CD4-positive, alpha-beta T cell treated with Interleukin-17A for 4 hours (primary cell): ENCODE data around the gene ANKMY2.
"Not testable (repeated sequence)": the region's sequence is repeated elsewhere in the genome, so short reads cannot be mapped to it uniquely, and the experiment has no call there.

Experiments used
- DNase-seq: peaks from one replicate; pipeline ENCODE4 v3.0.0-alpha.2; 2020; ENCODE audit warnings: mixed read lengths

Gene ANKMY2

GRCh38 chr7:16616542-16616941 is 29.0 kb downstream of the ANKMY2 start:
- no peak for DNase-seq

- no peak for DNase-seq
Measured at GRCh38 chr7:16616122-16616521, 29.4 kb downstream of the ANKMY2 start.

- no peak for DNase-seq
Measured at GRCh38 chr7:16615228-16615627, 30.3 kb downstream of the ANKMY2 start.

- DNase-seq: no peak
Measured at GRCh38 chr7:16611711-16612110, 33.8 kb downstream of the ANKMY2 start.

- DNase-seq: no peak
Measured at GRCh38 chr7:16609842-16610450, 35.6 kb downstream of the ANKMY2 start.

GRCh38 chr7:16606704-16607103 is 38.9 kb downstream of the ANKMY2 start:
- DNase-seq: no peak

- DNase-seq: no peak
Measured at GRCh38 chr7:16604054-16604453, 41.5 kb downstream of the ANKMY2 start.

GRCh38 chr7:16603633-16604032 is 41.9 kb downstream of the ANKMY2 start:
- no peak for DNase-seq

- no peak for DNase-seq
Measured at GRCh38 chr7:16599860-16600259, 45.7 kb downstream of the ANKMY2 start.

GRCh38 chr7:16598015-16598414 is 47.5 kb downstream of the ANKMY2 start:
- no peak for DNase-seq

- not testable (repeated sequence) for DNase-seq
Measured at GRCh38 chr7:16595596-16595995, 50.0 kb downstream of the ANKMY2 start.

- no peak for DNase-seq
Measured at GRCh38 chr7:16594676-16595075, 50.9 kb downstream of the ANKMY2 start.

- DNase-seq: no peak
Measured at GRCh38 chr7:16594061-16594460, 51.5 kb downstream of the ANKMY2 start.

- DNase-seq: no peak
Measured at GRCh38 chr7:16592395-16592794, 53.2 kb downstream of the ANKMY2 start.

- no peak for DNase-seq
Measured at GRCh38 chr7:16590424-16590823, 55.1 kb downstream of the ANKMY2 start.

GRCh38 chr7:16589881-16590280 is 55.7 kb downstream of the ANKMY2 start:
- DNase-seq: no peak

- no peak for DNase-seq
Measured at GRCh38 chr7:16587790-16588189, 57.8 kb downstream of the ANKMY2 start.

GRCh38 chr7:16587129-16587528 is 58.4 kb downstream of the ANKMY2 start:
- DNase-seq: no peak

- DNase-seq: no peak
Measured at GRCh38 chr7:16586081-16586874, 59.3 kb downstream of the ANKMY2 start.

GRCh38 chr7:16585540-16585939 is 60.0 kb downstream of the ANKMY2 start:
- DNase-seq: no peak

- DNase-seq: no peak
Measured at GRCh38 chr7:16583834-16584233, 61.7 kb downstream of the ANKMY2 start.

- DNase-seq: no peak
Measured at GRCh38 chr7:16581286-16581685, 64.3 kb downstream of the ANKMY2 start.

GRCh38 chr7:16579216-16579615 is 66.3 kb downstream of the ANKMY2 start:
- no peak for DNase-seq

GRCh38 chr7:16571941-16572340 is 73.6 kb downstream of the ANKMY2 start:
- DNase-seq: no peak
